NB4 (cell line): Measurements from ENCODE around the gene CCDC24.

Experiments used
- DNase-seq: peaks from one replicate; pipeline ENCODE4 v3.0.0; 2010; ENCODE audit warnings: low read depth
- H3K4me3 ChIP-seq: one replicate; pipeline ENCODE4 v1.5.1; 2011; ENCODE audit warnings: mild to moderate bottlenecking, low read depth, low read length, moderate library complexity
- MYC ChIP-seq: IDR thresholded peaks from 2 replicates; pipeline ENCODE4 v1.6.1; 2011; ENCODE audit warnings: low read depth, low read length
- POLR2A ChIP-seq: IDR thresholded peaks from 2 replicates; pipeline ENCODE4 v1.6.1; 2011; ENCODE audit warnings: mild to moderate bottlenecking; ENCODE audit not compliant: insufficient read length; ENCODE audit errors: extremely low read depth
- TF ChIP-seq, protein P1 (sequence below): IDR thresholded peaks from 2 replicates; pipeline ENCODE4 v1.6.1; 2011; ENCODE audit warnings: low read depth, low read length
- TF ChIP-seq, protein P2 (sequence below): IDR thresholded peaks from one replicate; pipeline ENCODE4 v1.5.1; 2012; ENCODE audit warnings: low read depth, low read length

The CCDC24 gene

DNA sequence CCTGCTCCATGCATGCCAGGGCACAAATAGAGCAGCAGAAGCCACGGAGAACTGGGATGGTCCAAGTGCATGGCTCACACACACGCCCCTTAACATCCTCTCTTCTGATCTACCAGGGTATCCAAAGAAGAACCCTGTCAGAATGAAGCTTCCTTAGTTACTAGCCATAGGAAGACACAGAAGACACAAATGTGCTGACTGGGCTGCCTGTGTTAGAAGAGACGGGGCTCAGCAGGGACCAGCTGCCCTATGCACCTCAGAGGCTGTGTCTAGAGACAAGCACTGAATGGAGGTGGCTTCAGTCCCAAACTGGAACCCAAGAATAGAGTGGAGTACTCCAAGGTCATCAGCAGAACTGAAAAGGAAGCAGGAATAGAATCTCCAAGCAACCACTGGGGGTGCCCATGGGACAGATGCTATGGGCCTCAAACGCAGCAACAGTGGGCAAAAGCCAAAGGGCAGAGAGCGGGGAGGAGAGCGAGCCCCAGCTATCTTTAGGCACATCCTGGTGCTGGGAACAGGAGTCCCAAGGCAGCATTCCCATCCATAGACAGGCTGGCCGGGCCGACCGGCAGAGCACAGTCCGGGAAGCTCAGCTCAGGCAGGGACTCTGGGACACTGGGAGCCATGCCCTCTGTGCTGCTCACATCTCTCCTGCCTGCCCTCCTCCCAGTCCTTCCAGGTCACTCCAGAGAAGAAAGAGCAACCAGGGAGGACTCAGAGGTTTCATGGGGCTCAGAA is 30.4 kb downstream of the CCDC24 start:
- TF ChIP-seq, protein P1, sequence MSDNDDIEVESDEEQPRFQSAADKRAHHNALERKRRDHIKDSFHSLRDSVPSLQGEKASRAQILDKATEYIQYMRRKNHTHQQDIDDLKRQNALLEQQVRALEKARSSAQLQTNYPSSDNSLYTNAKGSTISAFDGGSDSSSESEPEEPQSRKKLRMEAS: no peak
- TF ChIP-seq POLR2A (no peak), MYC (no peak)
- no peak overlapping the region for H3K4me3 ChIP-seq
- no peak for DNase-seq

DNA sequence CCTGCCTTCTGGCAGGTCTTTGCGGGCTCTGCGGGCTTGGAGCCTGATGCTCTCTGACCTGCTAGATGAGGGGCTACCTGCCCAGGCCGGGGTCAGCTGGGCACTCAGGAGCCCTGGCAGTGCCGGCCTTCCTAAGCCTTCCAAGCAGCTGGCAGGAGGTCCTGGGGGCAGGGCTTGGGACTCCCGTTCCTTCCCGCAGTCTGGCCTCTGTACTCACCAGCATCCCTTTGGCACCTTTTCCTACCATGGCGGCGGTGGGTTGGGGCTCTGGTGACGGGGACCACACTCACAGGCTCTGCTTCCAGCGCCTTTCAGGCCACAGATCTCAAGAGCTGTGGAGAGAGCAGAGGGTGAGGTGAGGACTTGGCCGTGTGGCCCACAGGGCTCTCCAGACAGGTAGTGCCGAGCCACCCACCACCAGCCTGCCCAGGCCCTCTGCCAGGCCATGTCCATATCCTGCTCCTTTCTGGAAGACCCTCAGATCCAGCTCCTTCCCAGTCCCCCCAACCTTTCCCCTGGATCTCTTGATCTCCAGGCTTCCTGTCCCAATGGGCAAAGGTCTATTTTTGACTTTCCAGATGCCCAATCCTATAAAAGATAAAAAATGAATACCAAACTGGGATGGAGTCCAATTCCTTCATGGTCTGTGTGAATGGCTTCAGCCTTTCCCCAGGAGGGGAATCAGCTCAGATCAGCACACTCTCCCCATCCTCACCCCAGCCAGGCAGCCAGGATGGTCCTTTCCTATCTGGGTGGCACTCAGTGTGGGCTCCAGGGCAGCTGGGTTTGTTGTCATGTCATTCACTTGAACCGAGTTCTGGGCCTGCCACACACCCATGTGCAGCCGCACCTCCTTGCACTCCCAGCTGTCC is 32.9 kb downstream of the CCDC24 start:
- TF ChIP-seq MYC (no peak), POLR2A (no peak)
- TF ChIP-seq, protein P2, sequence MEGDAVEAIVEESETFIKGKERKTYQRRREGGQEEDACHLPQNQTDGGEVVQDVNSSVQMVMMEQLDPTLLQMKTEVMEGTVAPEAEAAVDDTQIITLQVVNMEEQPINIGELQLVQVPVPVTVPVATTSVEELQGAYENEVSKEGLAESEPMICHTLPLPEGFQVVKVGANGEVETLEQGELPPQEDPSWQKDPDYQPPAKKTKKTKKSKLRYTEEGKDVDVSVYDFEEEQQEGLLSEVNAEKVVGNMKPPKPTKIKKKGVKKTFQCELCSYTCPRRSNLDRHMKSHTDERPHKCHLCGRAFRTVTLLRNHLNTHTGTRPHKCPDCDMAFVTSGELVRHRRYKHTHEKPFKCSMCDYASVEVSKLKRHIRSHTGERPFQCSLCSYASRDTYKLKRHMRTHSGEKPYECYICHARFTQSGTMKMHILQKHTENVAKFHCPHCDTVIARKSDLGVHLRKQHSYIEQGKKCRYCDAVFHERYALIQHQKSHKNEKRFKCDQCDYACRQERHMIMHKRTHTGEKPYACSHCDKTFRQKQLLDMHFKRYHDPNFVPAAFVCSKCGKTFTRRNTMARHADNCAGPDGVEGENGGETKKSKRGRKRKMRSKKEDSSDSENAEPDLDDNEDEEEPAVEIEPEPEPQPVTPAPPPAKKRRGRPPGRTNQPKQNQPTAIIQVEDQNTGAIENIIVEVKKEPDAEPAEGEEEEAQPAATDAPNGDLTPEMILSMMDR: no peak
- TF ChIP-seq, protein P1: no peak
- no peak overlapping the region for H3K4me3 ChIP-seq
- no peak for DNase-seq

DNA sequence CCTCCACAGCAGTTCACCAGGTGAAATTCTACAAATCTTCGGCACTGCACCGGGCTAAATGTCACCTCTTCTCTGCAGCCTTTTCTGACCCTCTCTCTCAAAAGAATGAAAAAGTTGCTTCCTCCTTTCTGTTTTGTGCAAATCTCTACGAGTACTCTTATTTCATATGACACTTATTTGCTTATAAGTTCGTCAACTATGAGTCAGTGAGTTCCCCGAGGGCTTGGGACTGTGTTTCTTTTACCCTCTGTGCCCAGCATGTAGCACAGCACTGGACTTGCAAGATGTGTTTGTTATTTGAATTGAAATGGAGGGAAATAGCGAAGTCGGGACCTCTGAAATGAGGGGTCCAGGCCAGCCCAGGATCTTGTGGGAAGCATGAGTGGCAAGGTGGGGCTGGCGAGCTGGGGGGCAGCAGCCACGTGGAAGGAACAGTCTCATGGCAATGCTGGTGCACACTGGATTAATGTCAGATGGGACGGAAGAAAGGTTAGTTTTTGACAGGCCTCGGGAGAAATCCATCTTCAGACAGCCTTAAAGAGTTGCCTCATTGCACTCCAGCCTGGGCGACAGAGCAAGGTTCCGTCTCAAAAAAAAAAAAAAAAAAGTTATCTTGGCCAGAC is 33.6 kb downstream of the CCDC24 start:
- DNase-seq: no peak
- no peak overlapping the region for H3K4me3 ChIP-seq
- no peak for TF ChIP-seq POLR2A
- TF ChIP-seq MYC: no peak
- TF ChIP-seq, protein P1: no peak
- TF ChIP-seq, protein P2: no peak

DNA sequence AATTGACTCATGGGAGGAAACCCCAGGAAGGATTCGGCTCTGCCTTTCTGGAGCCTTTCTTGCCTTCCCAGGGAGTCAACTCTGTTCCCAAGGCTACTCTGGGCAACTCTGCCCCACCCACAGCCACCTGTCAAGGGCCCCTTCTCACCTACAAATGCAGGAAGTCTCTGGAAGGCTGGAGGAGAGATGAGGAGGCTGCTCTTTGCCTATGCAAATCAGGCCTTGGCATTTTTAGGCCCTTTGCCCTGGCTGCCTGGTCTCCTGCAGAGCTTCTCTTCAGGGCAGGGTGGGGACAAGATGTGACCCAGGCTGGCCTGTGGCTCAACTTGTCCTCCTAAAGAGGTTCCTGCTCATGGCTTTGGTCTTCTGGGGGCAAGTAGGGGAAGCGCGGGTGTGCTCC is 34.4 kb downstream of the CCDC24 start:
- TF ChIP-seq, protein P2: no peak
- TF ChIP-seq, protein P1: no peak
- TF ChIP-seq POLR2A (no peak), MYC (no peak)
- no peak overlapping the region for H3K4me3 ChIP-seq
- DNase-seq: no peak

DNA sequence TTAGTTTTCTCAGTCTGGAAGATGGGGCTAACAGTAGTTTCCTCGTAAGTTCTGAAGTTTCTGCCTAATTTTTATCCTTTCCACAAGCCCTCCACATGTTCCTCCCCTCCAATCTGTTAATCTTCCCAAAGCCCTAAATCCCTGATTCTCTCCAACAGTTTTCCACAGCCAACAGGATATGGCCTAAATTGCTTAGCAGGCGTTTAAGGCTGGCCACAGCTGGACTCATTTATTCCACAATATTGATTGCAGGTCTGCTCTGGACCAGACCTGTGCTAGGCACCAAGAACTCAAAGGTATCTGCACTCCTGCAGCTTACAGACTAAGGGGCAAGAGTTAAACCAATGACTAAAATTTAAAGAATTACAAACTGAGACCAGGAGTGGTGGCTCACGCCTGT is 35.9 kb downstream of the CCDC24 start:
- DNase-seq: no peak
- TF ChIP-seq, protein P2: no peak

More for the DNA sequence above, 35.9 kb downstream of the CCDC24 start:
- no peak overlapping the region for H3K4me3 ChIP-seq
